Bronchial epithelial cell (primary cell): Measurements from ENCODE around the gene MLYCD. TPM values are rescaled to one million over a fixed set of nuclear protein-coding genes. Genes with fewer than 3 reads are reported as not detected.

Experiments used
- DNase-seq: peaks from one replicate; pipeline ENCODE4 v3.0.0-alpha.2; 2010; ENCODE audit warnings: low read depth
- FAIRE-seq: peaks from 2 replicates; lab custom pipeline; 2011; peaks lifted over from hg19 to GRCh38; lab: Jason Lieb, UNC
- H3K27me3 ChIP-seq: 2 replicates; pipeline ENCODE4 v1.5.1; 2011; ENCODE audit warnings: low read length; ENCODE audit not compliant: control insufficient read depth, insufficient read depth
- H3K36me3 ChIP-seq: 2 replicates; pipeline ENCODE4 v1.5.1; 2011; ENCODE audit warnings: low read length; ENCODE audit not compliant: control insufficient read depth, insufficient read depth
- H3K4me3 ChIP-seq: 2 replicates; pipeline ENCODE4 v1.5.1; 2011; ENCODE audit warnings: mild to moderate bottlenecking, low read depth, low read length, control low read depth
- total RNA-seq: library from RNA; depleted of rRNA; stranded (reverse); fragments of >200 nt; gene quantifications from 2 replicates; pipeline ENCODE4 v1.2.1, GENCODE V29; 2014
- TF ChIP-seq, protein P1 (sequence below): IDR thresholded peaks from 2 replicates; pipeline ENCODE4 v1.5.1; 2011; ENCODE audit warnings: mild to moderate bottlenecking, moderate library complexity, low read length, control low read depth, inconsistent platforms; ENCODE audit not compliant: insufficient read depth, severe bottlenecking

Gene MLYCD
- total RNA-seq, 1 donor from 2014 or later: 2.6 TPM

DNA sequence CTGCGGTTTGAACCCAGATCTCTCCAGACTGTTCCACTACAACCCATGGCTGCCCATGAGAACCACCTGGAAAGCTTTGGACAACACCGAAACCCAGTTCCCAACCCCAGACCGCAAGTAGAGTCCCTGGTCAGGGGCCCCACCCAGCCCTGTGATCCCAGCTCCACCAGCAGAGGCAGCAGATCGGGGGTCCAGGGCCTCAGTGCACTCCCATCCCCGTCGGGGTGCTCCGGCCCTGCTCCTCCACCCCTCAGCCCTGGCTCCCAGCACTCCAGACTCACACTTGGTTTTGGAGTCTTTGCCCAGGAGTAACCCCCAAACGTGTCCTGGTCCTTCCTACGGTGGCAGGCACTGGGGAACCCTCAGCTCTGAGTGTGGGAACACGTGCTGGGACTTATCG lies 33.4 kb downstream of the MLYCD start:
- Histone ChIP-seq H3K4me3 (no peak overlapping the region), H3K36me3 (no peaks in the 10 kb centered on the region), H3K27me3 (peaks cover 4% of the 10 kb centered on the region)
- no peak for DNase-seq
- FAIRE-seq: no peak
- TF ChIP-seq, protein P1, sequence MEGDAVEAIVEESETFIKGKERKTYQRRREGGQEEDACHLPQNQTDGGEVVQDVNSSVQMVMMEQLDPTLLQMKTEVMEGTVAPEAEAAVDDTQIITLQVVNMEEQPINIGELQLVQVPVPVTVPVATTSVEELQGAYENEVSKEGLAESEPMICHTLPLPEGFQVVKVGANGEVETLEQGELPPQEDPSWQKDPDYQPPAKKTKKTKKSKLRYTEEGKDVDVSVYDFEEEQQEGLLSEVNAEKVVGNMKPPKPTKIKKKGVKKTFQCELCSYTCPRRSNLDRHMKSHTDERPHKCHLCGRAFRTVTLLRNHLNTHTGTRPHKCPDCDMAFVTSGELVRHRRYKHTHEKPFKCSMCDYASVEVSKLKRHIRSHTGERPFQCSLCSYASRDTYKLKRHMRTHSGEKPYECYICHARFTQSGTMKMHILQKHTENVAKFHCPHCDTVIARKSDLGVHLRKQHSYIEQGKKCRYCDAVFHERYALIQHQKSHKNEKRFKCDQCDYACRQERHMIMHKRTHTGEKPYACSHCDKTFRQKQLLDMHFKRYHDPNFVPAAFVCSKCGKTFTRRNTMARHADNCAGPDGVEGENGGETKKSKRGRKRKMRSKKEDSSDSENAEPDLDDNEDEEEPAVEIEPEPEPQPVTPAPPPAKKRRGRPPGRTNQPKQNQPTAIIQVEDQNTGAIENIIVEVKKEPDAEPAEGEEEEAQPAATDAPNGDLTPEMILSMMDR: no peak

GRCh38 chr16:83932955-83933673 lies 34.2 kb downstream of the MLYCD start:
- TF ChIP-seq, protein P1: no peak
- DNase-seq: no peak
- Histone ChIP-seq H3K36me3 (no peaks in the 10 kb centered on the region), H3K4me3 (no peak overlapping the region), H3K27me3 (peaks cover 4% of the 10 kb centered on the region)
- no peak for FAIRE-seq

DNA sequence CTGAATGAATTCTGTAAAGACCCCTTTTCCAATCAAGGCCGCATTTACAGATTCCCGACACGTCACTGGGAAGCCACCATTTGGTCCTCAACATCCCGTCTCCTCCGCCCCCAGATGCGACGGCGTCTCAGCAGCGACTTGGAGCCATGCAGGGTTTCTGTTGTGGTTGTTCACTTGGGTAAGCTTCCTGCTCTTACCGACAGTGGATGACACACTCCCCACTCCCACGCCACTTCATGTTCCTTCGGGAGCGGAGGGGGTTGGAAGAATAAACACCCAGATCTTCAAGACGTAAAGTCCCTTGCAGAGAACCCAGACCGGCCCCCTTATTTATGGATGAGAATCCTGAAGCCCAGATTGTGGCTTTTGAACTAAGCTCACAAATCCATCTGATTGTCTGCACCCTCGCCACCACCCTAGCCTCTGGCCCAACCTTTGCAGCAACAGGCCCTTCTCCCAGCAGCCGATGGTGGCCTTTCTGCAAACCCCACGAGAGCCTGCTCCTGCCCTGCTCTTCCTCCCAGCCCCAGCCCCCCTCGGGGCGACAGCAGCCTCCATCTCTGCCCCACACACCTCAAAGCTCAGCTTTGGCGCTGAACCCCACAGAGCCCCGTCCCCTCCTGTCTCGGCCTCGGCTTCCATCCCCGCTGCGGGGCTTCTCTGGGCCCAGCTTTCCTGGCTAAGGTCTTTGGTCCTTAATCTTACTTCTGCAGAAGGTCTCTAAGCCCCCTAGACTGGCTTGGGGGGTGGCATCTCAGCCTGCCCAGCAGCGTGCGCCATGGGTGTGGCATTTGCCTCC lies 35.2 kb downstream of the MLYCD start:
- FAIRE-seq (no peak), DNase-seq (no peak)
- Histone ChIP-seq H3K36me3 (no peaks in the 10 kb centered on the region), H3K4me3 (no peak overlapping the region), H3K27me3 (peaks cover 4% of the 10 kb centered on the region)
- TF ChIP-seq, protein P1: no peak

- Histone ChIP-seq H3K4me3 (no peak overlapping the region), H3K27me3 (peaks cover 4% of the 10 kb centered on the region), H3K36me3 (no peaks in the 10 kb centered on the region)
- FAIRE-seq (no peak), DNase-seq (no peak)
- TF ChIP-seq, protein P1: no peak
Measured at GRCh38 chr16:83934684-83934977, 35.7 kb downstream of the MLYCD start.

GRCh38 chr16:83935005-83935857 lies 36.3 kb downstream of the MLYCD start:
- TF ChIP-seq, protein P1: no peak
- no peaks in the 10 kb centered on the region for H3K36me3 ChIP-seq
- H3K27me3 ChIP-seq: peaks cover 4% of the 10 kb centered on the region
- H3K4me3 ChIP-seq: no peak overlapping the region
- FAIRE-seq (no peak), DNase-seq (no peak)
